NB4 (cell line): ENCODE results near the gene SMIM43.

Experiments
- CTCF ChIP-seq: IDR thresholded peaks from one replicate; pipeline ENCODE4 v1.5.1; 2012; ENCODE audit warnings: low read depth, low read length
- MYC ChIP-seq: IDR thresholded peaks from 2 replicates; pipeline ENCODE4 v1.6.1; 2011; ENCODE audit warnings: low read depth, low read length
- POLR2A ChIP-seq: IDR thresholded peaks from 2 replicates; pipeline ENCODE4 v1.6.1; 2011; ENCODE audit warnings: mild to moderate bottlenecking; ENCODE audit not compliant: insufficient read length; ENCODE audit errors: extremely low read depth

GRCh38 chr4:121728798-121729226 is 36.2 kb downstream of the SMIM43 start:
- TF ChIP-seq CTCF (no peak), POLR2A (no peak), MYC (no peak)
